GM18873 (cell line): ENCODE measurements around the gene SIK3.
A peak's percentile ranks its signal among the peaks of the same experiment; 100 is the strongest.
"Not testable (repeated sequence)": the region's sequence is repeated elsewhere in the genome, so short reads cannot be mapped to it uniquely, and the experiment has no call there.

Source experiments
- ATAC-seq: cut with Tn5 transposase; IDR thresholded peaks from one replicate; pipeline ENCODE4 v1.9.1; 2021; ENCODE audit warnings: mild to moderate bottlenecking, moderate library complexity, moderate number of reproducible peaks; ENCODE audit not compliant: unreplicated experiment, low FRiP score

The SIK3 gene

GRCh38 chr11:116853461-116854073, 244.7 kb downstream of the SIK3 start:
- ATAC-seq: peak; percentile 86

- peak; percentile 39 for ATAC-seq
These were observed 245.8 kb downstream of the SIK3 start for GRCh38 chr11:116852261-116853031.

- ATAC-seq: no peak
These were observed 246.6 kb downstream of the SIK3 start for GRCh38 chr11:116851626-116852025.

GRCh38 chr11:116849486-116849885, 248.7 kb downstream of the SIK3 start:
- ATAC-seq: no peak

- ATAC-seq: no peak
These were observed 249.2 kb downstream of the SIK3 start for GRCh38 chr11:116849060-116849459.

GRCh38 chr11:116847612-116848011, 250.6 kb downstream of the SIK3 start:
- no peak for ATAC-seq

GRCh38 chr11:116844722-116845121, 253.5 kb downstream of the SIK3 start:
- ATAC-seq: no peak

- ATAC-seq: no peak
These were observed 254.6 kb downstream of the SIK3 start for GRCh38 chr11:116843661-116844060.

GRCh38 chr11:116842909-116843308, 255.3 kb downstream of the SIK3 start:
- ATAC-seq: no peak

GRCh38 chr11:116842117-116842516, 256.1 kb downstream of the SIK3 start:
- ATAC-seq: no peak

GRCh38 chr11:116840746-116841296, 257.4 kb downstream of the SIK3 start:
- ATAC-seq: no peak

- ATAC-seq: no peak
These were observed 257.9 kb downstream of the SIK3 start for GRCh38 chr11:116840224-116840745.

- no peak for ATAC-seq
These were observed 259.7 kb downstream of the SIK3 start for GRCh38 chr11:116838321-116839084.

- ATAC-seq: no peak
These were observed 260.8 kb downstream of the SIK3 start, which contains the start of gene APOA1 for GRCh38 chr11:116837231-116838091. Gene APOA1 (minus strand): TSS chr11:116837622. CDS start chr11:116837387, 235 bp downstream.

- no peak for ATAC-seq
These were observed 261.6 kb downstream of the SIK3 start for GRCh38 chr11:116836632-116836991.

- peak; percentile 63 for ATAC-seq
These were observed 262.2 kb downstream of the SIK3 start for GRCh38 chr11:116835791-116836631.

GRCh38 chr11:116835042-116835772, 263.0 kb downstream of the SIK3 start:
- no peak for ATAC-seq

GRCh38 chr11:116834535-116835041, 263.6 kb downstream of the SIK3 start:
- not testable (repeated sequence) for ATAC-seq
